Stimulated activated naive CD8-positive, alpha-beta T cell treated with anti-CD3 and anti-CD28 coated beads, Interleukin-15, amount 100 ng/mL, for 72 hours (primary cell): ENCODE results near the gene DUSP9.

Experiments used
- ATAC-seq: fragments of 150-1000 bp; cut with Tn5 transposase; 2 replicates; pipeline ENCODE4 v1.10.0; 2021; ENCODE audit warnings: mild to moderate bottlenecking, moderate library complexity
- DNase-seq, 2 donors: peaks; one replicate each; pipeline ENCODE4 v3.0.0; 2021 to 2022
- H3K27ac Mint-ChIP-seq, 2 donors: one replicate each; pipeline ENCODE4 v1.8.0; 2022; ENCODE audit warnings: mild to moderate bottlenecking in 2 of 2, mixed read lengths in 2 of 2, moderate library complexity in 2 of 2
- H3K27me3 Mint-ChIP-seq: one replicate; pipeline ENCODE4 v1.8.0; 2022; ENCODE audit warnings: mixed read lengths
- H3K4me1 Mint-ChIP-seq: one replicate; pipeline ENCODE4 v1.8.0; 2022; ENCODE audit warnings: mild to moderate bottlenecking, mixed read lengths
- H3K4me3 Mint-ChIP-seq, 2 donors: one replicate each; pipeline ENCODE4 v1.8.0; 2022; ENCODE audit warnings: mild to moderate bottlenecking in 2 of 2, mixed read lengths in 2 of 2, moderate library complexity in 1 of 2
- H3K9me3 Mint-ChIP-seq, 2 donors: one replicate each; pipeline ENCODE4 v1.8.0; 2022; ENCODE audit warnings: mixed read lengths in 2 of 2

Gene DUSP9

DNA sequence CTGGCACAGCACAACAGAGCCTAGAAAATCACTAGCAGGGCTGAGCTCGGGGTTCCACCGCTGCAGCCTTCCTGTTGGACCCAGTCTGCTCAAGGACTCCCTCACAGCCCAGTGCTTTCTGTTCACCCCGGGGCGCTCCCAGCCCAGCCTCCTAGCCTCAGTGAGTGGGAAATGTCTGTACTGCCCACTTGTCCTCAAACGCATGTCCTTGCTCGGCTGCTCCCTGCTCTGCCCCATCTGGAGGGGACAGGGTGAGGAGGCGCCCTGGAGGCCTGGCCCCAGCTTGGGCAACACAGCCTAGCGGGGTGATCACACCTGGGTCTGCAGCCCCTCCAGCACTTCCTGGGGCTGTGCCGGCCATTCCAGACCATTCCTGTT is 36.2 kb upstream of the DUSP9 start:
- ATAC-seq, result no peak
- peak overlapping the region; percentile 79 to 86 for H3K4me3 Mint-ChIP-seq
- H3K4me1 Mint-ChIP-seq, result peaks cover 21% of the 10 kb centered on the region
- H3K9me3 Mint-ChIP-seq, result no peaks in the 10 kb centered on the region
- no peaks in the 10 kb centered on the region for H3K27me3 Mint-ChIP-seq
- no peak overlapping the region for H3K27ac Mint-ChIP-seq
- no peak for DNase-seq

DNA sequence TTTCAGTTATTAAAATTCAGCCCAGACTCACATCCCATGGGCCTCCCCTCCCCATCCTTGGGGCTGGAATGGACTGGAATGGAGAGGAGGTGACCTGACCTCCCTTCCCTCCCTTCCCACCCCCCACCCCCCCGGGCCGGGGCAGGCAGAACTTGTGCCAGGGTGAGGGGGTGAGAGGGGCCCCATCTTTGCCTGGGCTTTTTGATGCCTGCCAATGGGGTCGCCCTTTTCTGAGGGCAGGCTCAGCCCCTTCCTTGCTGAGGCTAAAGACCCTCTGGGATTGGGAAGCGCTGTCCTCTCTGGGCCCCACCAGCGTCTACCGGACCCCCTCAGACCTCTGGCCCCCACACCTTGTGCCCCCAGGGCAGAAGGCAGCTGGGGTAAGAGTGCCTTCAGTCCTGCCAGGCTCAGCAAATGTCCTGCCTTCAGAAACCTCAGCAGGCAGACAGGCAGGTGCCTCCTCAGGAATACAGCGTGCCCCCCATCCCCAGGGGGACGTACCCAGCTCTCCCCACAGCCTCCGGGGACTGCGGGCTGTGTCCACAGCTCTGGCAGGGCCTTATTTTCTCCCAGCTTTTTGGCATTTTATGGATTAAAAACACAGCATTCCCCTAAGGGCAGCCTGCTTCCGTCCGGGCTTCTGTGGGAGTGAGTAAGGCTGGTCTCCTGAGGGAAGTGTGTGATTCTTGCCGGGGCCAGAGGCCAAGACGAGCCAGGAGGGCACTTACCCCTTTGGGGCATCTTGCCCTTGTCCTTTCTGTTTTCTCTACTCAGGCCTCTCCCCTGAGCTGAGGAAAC is 35.5 kb upstream of the DUSP9 start:
- Mint-ChIP-seq H3K4me1 (peaks cover 21% of the 10 kb centered on the region), H3K27me3 (no peaks in the 10 kb centered on the region), H3K9me3 (no peaks in the 10 kb centered on the region), H3K4me3 (no peak overlapping the region), H3K27ac (no peak overlapping the region)
- DNase-seq (no peak), ATAC-seq (no peak)

DNA sequence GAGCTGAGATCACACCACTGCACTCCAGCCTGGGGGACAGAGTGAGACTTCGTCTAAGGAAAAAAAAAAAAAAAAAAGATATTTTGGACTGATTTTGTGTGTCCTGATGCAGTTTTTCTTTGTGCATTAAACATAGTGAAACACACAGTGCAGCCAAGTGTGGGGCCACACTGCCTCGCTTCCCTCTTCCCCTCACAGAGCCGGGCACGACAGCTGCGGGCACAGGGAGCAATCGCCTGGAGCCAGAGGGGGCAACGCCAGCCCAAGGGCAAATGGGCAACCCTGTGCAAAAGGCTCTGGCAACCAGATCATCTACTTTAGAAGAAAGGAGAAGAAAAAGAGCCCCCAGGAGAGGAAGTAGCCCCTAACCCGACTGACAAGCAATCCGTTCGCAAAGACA is 34.6 kb upstream of the DUSP9 start:
- H3K27ac Mint-ChIP-seq, result no peak overlapping the region
- ATAC-seq (no peak), DNase-seq (no peak)
- peaks cover 21% of the 10 kb centered on the region for H3K4me1 Mint-ChIP-seq
- H3K4me3 Mint-ChIP-seq, result no peak overlapping the region
- H3K9me3 Mint-ChIP-seq, result no peaks in the 10 kb centered on the region
- no peaks in the 10 kb centered on the region for H3K27me3 Mint-ChIP-seq

DNA sequence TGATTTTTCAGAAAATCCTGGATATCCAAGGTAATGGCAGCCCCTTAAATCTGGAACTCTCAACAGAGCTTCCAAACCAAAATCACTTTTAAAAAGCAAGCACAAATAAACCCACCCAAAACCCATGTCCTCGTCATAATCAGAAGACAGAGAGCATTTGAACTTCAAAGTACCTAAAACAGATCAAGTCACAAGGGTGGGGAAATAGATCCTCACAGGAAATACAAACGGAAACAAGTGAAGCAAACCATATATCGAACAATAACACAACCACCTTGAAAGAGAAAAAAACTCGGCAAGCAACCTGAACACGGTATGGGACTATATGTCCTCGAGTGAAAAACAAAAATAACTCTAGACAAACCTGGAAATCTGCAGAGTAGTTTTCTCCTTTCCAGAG is 32.2 kb upstream of the DUSP9 start:
- H3K9me3 Mint-ChIP-seq, result no peaks in the 10 kb centered on the region
- no peak overlapping the region for H3K4me3 Mint-ChIP-seq
- ATAC-seq (no peak), DNase-seq (no peak)
- H3K27ac Mint-ChIP-seq, result no peak overlapping the region
- H3K4me1 Mint-ChIP-seq, result peaks cover 13% of the 10 kb centered on the region
- H3K27me3 Mint-ChIP-seq, result no peaks in the 10 kb centered on the region

DNA sequence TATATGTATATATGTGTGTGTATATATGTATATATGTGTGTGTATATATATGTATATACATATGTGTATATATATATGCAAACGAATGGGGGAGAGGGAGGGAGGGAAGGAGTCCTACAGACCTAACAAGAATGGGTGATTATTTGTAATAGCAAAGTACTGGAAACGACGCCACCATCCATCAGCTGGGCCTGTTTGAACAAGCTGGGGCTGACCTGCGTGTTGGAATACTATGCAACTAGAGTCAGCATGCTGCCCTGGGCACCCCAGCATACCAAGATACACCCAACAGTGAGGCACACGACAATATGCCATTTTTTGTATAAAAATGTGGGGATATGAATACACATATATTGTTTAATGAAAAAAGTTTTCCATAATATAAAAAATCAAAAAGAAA is 26.4 kb upstream of the DUSP9 start:
- no peak overlapping the region for H3K27ac Mint-ChIP-seq
- H3K9me3 Mint-ChIP-seq, result no peaks in the 10 kb centered on the region
- no peaks in the 10 kb centered on the region for H3K4me1 Mint-ChIP-seq
- no peaks in the 10 kb centered on the region for H3K27me3 Mint-ChIP-seq
- no peak overlapping the region for H3K4me3 Mint-ChIP-seq
- DNase-seq, result no peak
- no peak for ATAC-seq

DNA sequence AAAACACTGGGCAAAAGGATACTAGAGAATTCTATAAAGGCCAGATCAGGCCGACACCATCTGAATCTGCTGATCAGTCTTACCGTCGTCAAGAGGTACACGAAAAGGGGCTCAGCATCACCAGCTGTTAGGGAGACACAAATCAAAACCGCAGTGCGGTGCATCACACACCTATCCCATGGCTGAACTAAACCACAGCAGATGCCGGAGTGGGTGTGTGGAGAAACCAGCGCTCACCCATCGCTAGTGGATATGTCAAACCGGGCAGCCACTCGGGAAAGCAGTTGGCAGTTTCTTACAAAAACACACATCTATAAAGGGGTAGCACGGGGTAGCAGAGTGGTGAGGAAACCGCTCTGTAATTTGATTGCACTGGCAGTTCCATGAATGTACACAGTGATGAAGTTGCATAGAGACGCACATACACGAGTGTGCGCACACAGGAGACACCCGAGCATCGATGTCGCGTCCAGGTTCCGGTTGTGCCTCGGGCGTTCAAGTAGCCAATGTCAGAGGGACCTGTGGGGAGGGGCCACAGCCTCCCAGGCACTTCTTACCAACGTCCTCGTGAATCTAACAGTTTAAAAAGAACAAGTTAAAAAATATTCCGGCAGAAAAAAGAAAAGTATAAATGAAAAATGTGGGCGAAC is 24.9 kb upstream of the DUSP9 start:
- no peaks in the 10 kb centered on the region for H3K4me1 Mint-ChIP-seq
- DNase-seq, result no peak
- no peak for ATAC-seq
- H3K9me3 Mint-ChIP-seq, result no peaks in the 10 kb centered on the region
- no peaks in the 10 kb centered on the region for H3K27me3 Mint-ChIP-seq
- H3K4me3 Mint-ChIP-seq, result no peak overlapping the region
- H3K27ac Mint-ChIP-seq, result no peak overlapping the region

DNA sequence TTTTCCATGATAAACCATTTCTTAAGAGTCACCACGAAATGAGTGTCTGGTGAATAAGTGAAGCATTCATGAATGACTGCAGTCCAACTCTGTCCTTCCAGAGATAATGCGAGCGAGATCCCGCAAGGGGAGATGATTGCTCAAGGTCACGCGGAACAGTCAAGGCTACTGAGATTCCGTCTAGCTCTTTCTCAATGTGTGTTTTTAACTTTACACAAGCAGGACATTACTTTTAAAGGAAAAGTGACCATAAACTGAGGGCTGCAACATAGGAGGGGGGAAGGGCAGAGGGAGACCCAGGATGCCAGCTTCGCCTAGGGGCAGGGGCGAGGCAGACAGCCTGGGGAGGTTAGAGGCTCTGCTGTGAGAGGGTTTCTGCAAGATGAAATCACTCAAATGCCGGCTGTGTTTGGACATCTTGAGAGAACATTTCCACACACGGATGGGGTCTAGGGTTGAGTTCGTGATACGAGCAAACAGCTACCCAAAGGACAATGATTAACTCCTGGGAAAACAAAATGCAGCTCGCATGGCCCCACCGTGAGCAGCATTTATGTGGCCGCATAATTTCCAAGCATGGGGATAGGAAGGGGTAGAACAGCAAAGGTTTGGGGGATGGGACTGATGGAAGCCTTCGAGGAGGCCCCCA is 24.2 kb upstream of the DUSP9 start:
- no peaks in the 10 kb centered on the region for H3K9me3 Mint-ChIP-seq
- H3K27ac Mint-ChIP-seq, result no peak overlapping the region
- no peaks in the 10 kb centered on the region for H3K4me1 Mint-ChIP-seq
- DNase-seq (no peak), ATAC-seq (no peak)
- no peak overlapping the region for H3K4me3 Mint-ChIP-seq
- H3K27me3 Mint-ChIP-seq, result no peaks in the 10 kb centered on the region

DNA sequence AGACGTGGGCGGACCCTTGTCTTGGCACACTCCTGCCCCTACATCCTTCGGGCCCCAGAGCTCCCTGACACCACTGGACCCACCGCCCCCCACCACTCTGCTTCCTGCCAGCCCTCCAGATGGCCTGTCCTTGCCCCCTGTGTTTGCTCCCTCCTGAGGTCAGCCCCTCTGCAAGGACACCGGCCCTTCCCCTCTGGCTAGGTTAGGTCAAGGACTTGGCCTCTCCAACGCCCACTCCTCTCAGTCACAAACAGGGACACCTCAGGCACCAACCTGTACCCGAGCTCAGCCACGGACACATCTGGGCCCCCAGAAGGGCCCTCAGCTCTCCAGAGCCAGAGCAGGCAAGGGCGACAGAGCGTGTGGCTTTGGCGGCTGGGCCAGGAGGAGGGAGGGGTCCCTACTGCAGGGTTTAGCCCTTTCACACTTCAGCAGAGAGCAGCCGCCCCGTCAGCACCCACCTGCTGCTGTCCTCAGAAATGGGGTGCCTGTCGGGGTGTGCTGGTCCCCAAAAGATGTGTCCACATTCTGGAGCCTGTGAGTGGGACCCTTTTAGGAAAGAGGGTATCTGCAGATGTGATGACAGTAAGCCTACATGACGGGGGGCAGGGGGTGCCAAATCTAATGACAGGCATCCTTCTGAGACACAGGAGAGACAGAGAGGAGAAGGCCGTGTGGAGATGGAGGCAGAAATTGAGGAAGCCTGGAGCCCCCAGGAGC is 23.5 kb upstream of the DUSP9 start:
- Mint-ChIP-seq H3K27me3 (no peaks in the 10 kb centered on the region), H3K4me1 (no peaks in the 10 kb centered on the region), H3K9me3 (no peaks in the 10 kb centered on the region), H3K27ac (no peak overlapping the region), H3K4me3 (no peak overlapping the region)
- DNase-seq, result no peak
- no peak for ATAC-seq

DNA sequence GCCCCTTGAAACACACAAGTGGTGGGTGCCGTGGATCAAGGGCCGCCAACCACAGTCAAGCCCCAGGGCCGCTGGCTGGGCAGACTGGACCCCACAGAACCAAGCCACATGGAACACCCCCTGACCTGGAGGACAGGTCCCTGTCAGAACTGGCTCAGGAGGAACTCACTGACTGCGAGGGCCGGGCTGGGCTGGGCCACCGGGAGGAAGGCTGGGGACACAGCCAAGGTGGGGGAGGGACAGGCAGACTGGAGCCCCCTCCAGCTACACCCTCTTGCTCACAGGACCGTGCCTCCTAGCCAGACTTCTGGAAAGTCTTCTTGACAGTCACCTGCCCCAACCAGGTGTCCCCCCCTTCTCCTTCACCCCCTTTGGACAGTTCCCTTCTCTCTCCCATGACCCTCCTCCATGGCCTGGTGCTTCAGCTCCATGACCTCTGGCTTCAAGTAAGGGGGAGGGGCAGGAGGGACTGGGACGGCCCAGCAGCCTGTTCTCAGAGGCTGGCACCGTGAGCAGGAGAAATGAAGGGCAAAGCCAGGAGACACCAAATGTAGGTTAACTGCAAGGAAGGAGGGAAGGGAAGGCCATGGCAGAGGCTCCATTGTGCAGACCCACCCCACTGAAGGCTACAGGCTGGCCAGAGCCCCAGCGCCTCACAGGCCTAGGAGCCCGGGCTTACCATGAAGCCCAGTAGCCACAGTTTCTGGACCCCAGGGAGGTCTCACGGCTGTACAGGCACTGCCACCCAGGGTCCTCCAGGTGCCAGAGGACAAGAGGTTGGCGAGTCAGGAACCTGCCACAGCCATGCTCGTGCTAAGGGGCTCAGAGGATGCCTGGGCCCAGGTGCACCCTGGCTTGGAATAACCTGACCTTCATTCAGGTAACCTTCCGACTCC is 22.6 kb upstream of the DUSP9 start:
- no peak for DNase-seq
- no peaks in the 10 kb centered on the region for H3K4me1 Mint-ChIP-seq
- H3K27ac Mint-ChIP-seq, result no peak overlapping the region
- no peaks in the 10 kb centered on the region for H3K27me3 Mint-ChIP-seq
- H3K4me3 Mint-ChIP-seq, result no peak overlapping the region
- no peak for ATAC-seq
- no peaks in the 10 kb centered on the region for H3K9me3 Mint-ChIP-seq

DNA sequence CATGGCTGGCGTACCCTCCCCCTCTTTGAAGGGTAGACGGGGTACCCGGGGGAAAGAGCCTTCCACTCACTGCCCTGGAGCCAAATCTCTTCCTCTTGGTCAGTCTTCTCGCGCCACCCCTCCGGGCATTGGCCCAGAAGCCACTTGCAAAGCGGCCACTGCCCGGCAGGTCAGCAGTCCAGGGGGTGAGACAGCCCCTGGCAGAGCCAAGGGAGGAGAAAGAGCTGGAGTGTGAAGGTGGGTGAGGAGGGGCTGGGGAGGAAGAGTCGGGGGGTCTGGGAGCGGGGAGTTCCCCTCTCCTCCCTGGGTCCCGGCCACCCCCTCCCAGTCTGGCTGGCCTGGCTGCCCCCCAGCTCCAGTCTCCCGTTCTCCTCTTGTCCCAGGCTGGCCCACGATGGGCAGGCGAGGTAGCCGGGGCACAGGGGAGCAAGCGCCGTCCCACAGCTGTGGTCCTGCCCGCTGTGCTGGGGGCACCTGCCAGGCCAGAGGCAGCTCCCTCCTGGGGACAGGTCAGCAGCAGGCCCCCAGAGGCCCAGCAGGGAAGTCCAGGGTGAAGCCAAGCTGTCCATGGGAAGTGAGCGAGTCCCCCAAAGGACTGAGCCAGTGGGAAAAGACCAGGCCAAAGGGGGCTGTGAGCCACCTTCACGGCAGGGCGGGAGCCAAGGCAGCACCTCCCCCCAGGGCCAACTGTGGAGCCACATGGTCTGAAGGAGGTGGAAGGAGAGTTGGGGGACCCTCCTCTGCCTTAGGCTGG is 21.6 kb upstream of the DUSP9 start:
- DNase-seq (no peak), ATAC-seq (no peak)
- no peaks in the 10 kb centered on the region for H3K4me1 Mint-ChIP-seq
- no peak overlapping the region for H3K4me3 Mint-ChIP-seq
- H3K27me3 Mint-ChIP-seq, result no peaks in the 10 kb centered on the region
- H3K27ac Mint-ChIP-seq, result no peak overlapping the region
- no peaks in the 10 kb centered on the region for H3K9me3 Mint-ChIP-seq

DNA sequence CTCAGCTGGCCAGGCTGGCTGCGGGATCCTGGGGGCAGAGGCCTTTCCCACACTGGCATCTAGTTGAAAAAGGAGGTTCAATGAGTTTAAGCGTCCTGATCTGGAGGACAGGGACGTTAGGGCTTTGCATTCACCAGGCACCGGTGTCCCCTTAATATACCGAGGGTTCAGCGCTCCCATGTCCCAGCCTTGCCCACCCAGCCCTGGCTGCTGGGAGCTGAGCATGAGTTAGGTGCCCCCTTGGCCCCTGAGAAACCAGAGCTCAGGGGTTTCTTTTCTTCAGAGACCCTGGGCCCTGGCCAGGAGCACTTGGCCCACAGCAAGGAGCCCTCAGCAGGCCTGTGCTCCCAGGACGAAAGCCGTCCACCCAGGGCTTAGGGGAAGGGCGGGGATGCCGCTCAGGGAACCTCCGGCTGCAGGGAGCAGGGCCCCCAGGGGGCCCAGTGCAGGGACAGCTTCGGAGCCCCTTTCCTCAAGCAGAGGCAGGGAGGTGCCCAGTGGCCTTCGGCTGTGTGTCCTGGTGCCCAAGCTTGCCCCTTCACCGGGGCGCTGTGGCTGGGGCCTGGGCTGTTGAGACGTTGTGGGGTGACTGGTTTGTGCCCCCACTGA is 20.9 kb upstream of the DUSP9 start:
- Mint-ChIP-seq H3K27me3 (no peaks in the 10 kb centered on the region), H3K4me3 (no peak overlapping the region), H3K27ac (no peak overlapping the region), H3K9me3 (no peaks in the 10 kb centered on the region), H3K4me1 (no peaks in the 10 kb centered on the region)
- ATAC-seq (no peak), DNase-seq (no peak)

DNA sequence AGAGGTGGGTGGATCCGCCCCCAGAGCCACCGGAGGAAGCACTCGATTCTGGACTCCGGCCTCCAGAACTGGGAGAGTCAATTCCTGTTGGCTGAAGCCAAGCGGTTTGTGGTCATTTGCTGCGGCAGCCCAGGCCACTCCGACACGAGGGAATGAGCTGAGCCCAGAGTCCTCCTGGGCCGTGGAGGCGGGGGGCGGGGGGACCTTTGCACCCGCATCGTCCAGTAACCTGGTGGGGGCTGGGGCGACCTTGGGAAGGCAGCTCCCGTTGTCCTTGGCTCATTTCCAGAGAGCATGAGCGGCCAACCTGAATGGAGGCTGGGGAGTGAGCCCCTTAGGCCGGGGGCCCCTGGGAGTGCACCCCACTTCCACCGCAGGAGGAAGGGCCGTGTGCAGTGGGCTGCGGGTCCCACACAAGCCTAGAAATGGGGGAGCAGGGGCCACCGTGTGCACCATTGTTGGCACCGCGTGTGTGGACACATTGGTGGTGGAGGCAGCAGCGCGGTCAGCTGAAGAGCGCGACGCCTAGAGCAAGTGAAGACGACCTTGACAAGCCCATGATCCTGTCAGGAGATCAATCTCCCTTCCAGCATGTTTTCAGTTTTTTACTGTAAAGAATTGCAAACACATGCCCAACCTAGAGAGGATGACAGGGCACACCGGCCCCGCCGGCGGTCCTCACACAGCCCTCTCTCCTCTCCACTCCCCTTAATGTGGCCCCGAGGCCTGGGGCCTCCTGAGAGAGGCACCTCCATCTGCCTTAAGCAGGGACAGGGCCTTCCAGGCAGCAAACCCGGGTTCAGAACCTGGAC is 19.9 kb upstream of the DUSP9 start:
- Mint-ChIP-seq H3K9me3 (no peaks in the 10 kb centered on the region), H3K4me3 (no peak overlapping the region), H3K4me1 (no peaks in the 10 kb centered on the region), H3K27me3 (no peaks in the 10 kb centered on the region), H3K27ac (no peak overlapping the region)
- DNase-seq (no peak), ATAC-seq (no peak)

DNA sequence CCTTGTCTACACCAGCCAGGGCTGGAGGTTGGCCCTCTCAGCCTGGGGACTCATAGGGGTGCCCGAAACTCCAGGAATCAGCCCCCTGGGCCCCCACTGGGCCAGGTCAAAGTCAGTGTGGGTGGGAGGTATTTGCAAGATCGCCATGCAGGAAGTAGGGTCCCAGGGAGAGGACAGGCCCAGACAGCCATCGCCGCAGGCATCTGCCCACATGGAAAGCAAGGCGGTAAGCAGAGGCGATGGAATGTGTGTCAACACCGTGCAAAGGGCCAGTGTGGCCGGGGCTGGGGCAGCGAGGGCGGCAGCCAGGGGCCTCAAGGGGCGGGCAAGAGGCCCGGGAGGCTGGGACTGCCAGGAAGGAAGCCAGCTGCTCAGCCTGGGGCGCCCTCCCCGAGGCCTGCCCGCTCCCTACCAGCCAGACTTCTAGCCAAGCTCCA is 19.3 kb upstream of the DUSP9 start:
- H3K4me3 Mint-ChIP-seq, result no peak overlapping the region
- DNase-seq (no peak), ATAC-seq (no peak)
- H3K27me3 Mint-ChIP-seq, result no peaks in the 10 kb centered on the region
- no peaks in the 10 kb centered on the region for H3K9me3 Mint-ChIP-seq
- H3K27ac Mint-ChIP-seq, result no peak overlapping the region
- no peaks in the 10 kb centered on the region for H3K4me1 Mint-ChIP-seq
